ENCODE data around the gene ADGRL3.

GRCh38 chr4:61212788-61213187 lies 12.7 kb downstream of the ADGRL3 start:
- TF ChIP-seq POLR2A (IDR thresholded peaks at IDR 0.05; ENCODE audit: low read length) (no peak), GATA1 (IDR thresholded peaks at IDR 0.05; ENCODE audit: low read depth, low read length) (no peak)

Measured in erythroblast (primary cell).